HFF-Myc (cell line): Measurements from ENCODE around the gene TADA2B.
"Not testable (repeated sequence)": the region's sequence is repeated elsewhere in the genome, so short reads cannot be mapped to it uniquely, and the experiment has no call there.

Experiments
- DNase-seq: peaks from one replicate; pipeline ENCODE4 v3.0.0-alpha.2; 2011; ENCODE audit warnings: low read depth; ENCODE audit errors: extremely low read depth
- H3K4me3 ChIP-seq: replicated peaks from 2 replicates; pipeline ENCODE4 v1.5.1; 2011; ENCODE audit warnings: low read depth, mild to moderate bottlenecking, control low read depth, low read length
- CTCF ChIP-seq: IDR thresholded peaks from 2 replicates; pipeline ENCODE4 v1.5.1; 2012; ENCODE audit warnings: mild to moderate bottlenecking, low read depth, low read length, control low read depth; ENCODE audit errors: missing control alignments

TADA2B gene

GRCh38 chr4:7075962-7076695 is 33.0 kb downstream of the TADA2B start:
- DNase-seq: no peak
- no peak overlapping the region for H3K4me3 ChIP-seq
- no peak for TF ChIP-seq CTCF

- TF ChIP-seq CTCF: no peak
- no peak for DNase-seq
These were observed 33.5 kb downstream of the TADA2B start for GRCh38 chr4:7076696-7077082.

GRCh38 chr4:7077371-7077770 is 34.2 kb downstream of the TADA2B start:
- no peak for DNase-seq
- TF ChIP-seq CTCF: no peak
- no peak overlapping the region for H3K4me3 ChIP-seq

More at GRCh38 chr4:7076696-7077082, 33.5 kb downstream of the TADA2B start:
- H3K4me3 ChIP-seq: no peak overlapping the region

GRCh38 chr4:7078025-7078424 is 34.9 kb downstream of the TADA2B start:
- TF ChIP-seq CTCF: no peak
- DNase-seq: no peak
- H3K4me3 ChIP-seq: no peak overlapping the region

GRCh38 chr4:7079483-7079882 is 36.3 kb downstream of the TADA2B start:
- H3K4me3 ChIP-seq, DNase-seq: not testable (repeated sequence)

- not testable (repeated sequence) for DNase-seq, H3K4me3 ChIP-seq
These were observed 36.7 kb downstream of the TADA2B start for GRCh38 chr4:7079909-7080308.

- TF ChIP-seq CTCF: no peak
- no peak for DNase-seq
- no peak overlapping the region for H3K4me3 ChIP-seq
These were observed 40.7 kb downstream of the TADA2B start for GRCh38 chr4:7083597-7084563.

GRCh38 chr4:7084564-7084961 is 41.4 kb downstream of the TADA2B start:
- H3K4me3 ChIP-seq, DNase-seq: not testable (repeated sequence)
